Adipocyte (in vitro differentiated cells): ENCODE data around the gene USP47.

Experiments
- DNase-seq: peaks from one replicate; pipeline ENCODE4 v3.0.0-alpha.2; 2015; ENCODE audit warnings: low read depth
- H3K27me3 ChIP-seq: replicated peaks from 2 replicates; pipeline ENCODE4 v1.7.0; 2013; ENCODE audit warnings: mild to moderate bottlenecking, low read length, moderate library complexity; ENCODE audit not compliant: control insufficient read depth, insufficient read depth
- H3K36me3 ChIP-seq: 2 replicates; pipeline ENCODE4 v1.7.0; 2013; ENCODE audit warnings: low read length, mild to moderate bottlenecking, moderate library complexity; ENCODE audit not compliant: control insufficient read depth, insufficient read depth, severe bottlenecking
- H3K4me1 ChIP-seq: 2 replicates; pipeline ENCODE4 v1.7.0; 2013; ENCODE audit warnings: mild to moderate bottlenecking, low read length, moderate library complexity; ENCODE audit not compliant: control insufficient read depth, insufficient read depth
- H3K4me3 ChIP-seq: 2 replicates; pipeline ENCODE4 v1.7.0; 2013; ENCODE audit warnings: mild to moderate bottlenecking, low read length, moderate library complexity
- H3K9ac ChIP-seq: 2 replicates; pipeline ENCODE4 v1.7.0; 2013; ENCODE audit warnings: mild to moderate bottlenecking, low read length, moderate library complexity
- H3K9me3 ChIP-seq: 2 replicates; pipeline ENCODE4 v1.7.0; 2013; ENCODE audit warnings: mild to moderate bottlenecking, low read length, moderate library complexity; ENCODE audit not compliant: control insufficient read depth

The USP47 gene

GRCh38 chr11:11963067-11963466, 121.3 kb downstream of the USP47 start:
- peaks cover 17% of the 10 kb centered on the region for H3K36me3 ChIP-seq
- H3K27me3 ChIP-seq, result no peaks in the 10 kb centered on the region
- no peaks in the 10 kb centered on the region for H3K9me3 ChIP-seq
- no peak overlapping the region for H3K4me3 ChIP-seq
- no peak overlapping the region for H3K9ac ChIP-seq
- no peak for DNase-seq
- no peaks in the 10 kb centered on the region for H3K4me1 ChIP-seq

GRCh38 chr11:11963842-11964773, 122.3 kb downstream of the USP47 start:
- Histone ChIP-seq H3K9ac (no peak overlapping the region), H3K27me3 (no peaks in the 10 kb centered on the region), H3K9me3 (no peaks in the 10 kb centered on the region), H3K36me3 (peaks cover 7% of the 10 kb centered on the region), H3K4me3 (no peak overlapping the region), H3K4me1 (peaks cover 8% of the 10 kb centered on the region)
- DNase-seq, result no peak

GRCh38 chr11:11964774-11965150, 123.0 kb downstream of the USP47 start:
- H3K9me3 ChIP-seq, result no peaks in the 10 kb centered on the region
- no peaks in the 10 kb centered on the region for H3K27me3 ChIP-seq
- H3K9ac ChIP-seq, result no peak overlapping the region
- peaks cover 3% of the 10 kb centered on the region for H3K36me3 ChIP-seq
- no peak for DNase-seq
- no peak overlapping the region for H3K4me3 ChIP-seq
- peaks cover 11% of the 10 kb centered on the region for H3K4me1 ChIP-seq

- H3K4me3 ChIP-seq, result no peak overlapping the region
- H3K9ac ChIP-seq, result no peak overlapping the region
- DNase-seq, result no peak
- H3K27me3 ChIP-seq, result no peaks in the 10 kb centered on the region
- no peaks in the 10 kb centered on the region for H3K9me3 ChIP-seq
- H3K4me1 ChIP-seq, result peaks cover 15% of the 10 kb centered on the region
- no peaks in the 10 kb centered on the region for H3K36me3 ChIP-seq
These were observed 123.4 kb downstream of the USP47 start for GRCh38 chr11:11965192-11965591.

GRCh38 chr11:11965656-11966353, 124.0 kb downstream of the USP47 start:
- H3K9ac ChIP-seq, result no peak overlapping the region
- H3K4me3 ChIP-seq, result no peak overlapping the region
- no peaks in the 10 kb centered on the region for H3K27me3 ChIP-seq
- no peak for DNase-seq
- no peaks in the 10 kb centered on the region for H3K9me3 ChIP-seq
- peaks cover 15% of the 10 kb centered on the region for H3K4me1 ChIP-seq
- no peaks in the 10 kb centered on the region for H3K36me3 ChIP-seq

GRCh38 chr11:11966354-11966741, 124.6 kb downstream of the USP47 start:
- no peak for DNase-seq
- Histone ChIP-seq H3K9me3 (no peaks in the 10 kb centered on the region), H3K4me3 (no peak overlapping the region), H3K27me3 (no peaks in the 10 kb centered on the region), H3K36me3 (no peaks in the 10 kb centered on the region), H3K4me1 (peaks cover 15% of the 10 kb centered on the region), H3K9ac (no peak overlapping the region)

GRCh38 chr11:11966826-11967668, 125.3 kb downstream of the USP47 start:
- Histone ChIP-seq H3K36me3 (no peaks in the 10 kb centered on the region), H3K9me3 (no peaks in the 10 kb centered on the region), H3K4me3 (no peak overlapping the region), H3K4me1 (peaks cover 15% of the 10 kb centered on the region), H3K9ac (no peak overlapping the region), H3K27me3 (no peaks in the 10 kb centered on the region)
- DNase-seq, result peak; percentile 59

GRCh38 chr11:11967669-11968510, 126.1 kb downstream of the USP47 start:
- Histone ChIP-seq H3K9ac (no peak overlapping the region), H3K36me3 (no peaks in the 10 kb centered on the region), H3K4me1 (peaks cover 23% of the 10 kb centered on the region), H3K27me3 (no peaks in the 10 kb centered on the region), H3K9me3 (no peaks in the 10 kb centered on the region), H3K4me3 (no peak overlapping the region)
- DNase-seq, result no peak

- no peak overlapping the region for H3K4me3 ChIP-seq
- peak; percentile 76 for DNase-seq
- H3K27me3 ChIP-seq, result no peaks in the 10 kb centered on the region
- peaks cover 31% of the 10 kb centered on the region for H3K4me1 ChIP-seq
- H3K9me3 ChIP-seq, result no peaks in the 10 kb centered on the region
- no peak overlapping the region for H3K9ac ChIP-seq
- H3K36me3 ChIP-seq, result no peaks in the 10 kb centered on the region
These were observed 126.9 kb downstream of the USP47 start for GRCh38 chr11:11968511-11969280.
